Activated CD4-positive, alpha-beta T cell treated with anti-CD3 and anti-CD28 coated beads, Interleukin-2, amount 50 U/mL, for 48 hours (primary cell): Measurements from ENCODE around the gene RSBN1L.
"Not testable (repeated sequence)": the region's sequence is repeated elsewhere in the genome, so short reads cannot be mapped to it uniquely, and the experiment has no call there.

ENCODE experiments used
- DNase-seq, 2 experiments: peaks; one replicate each; pipeline ENCODE4 v3.0.0-alpha.2; 2020

Gene RSBN1L

GRCh38 chr7:77696057-77696642 is at the start of gene RSBN1L:
Gene RSBN1L (plus strand): TSS chr7:77696459. CDS start chr7:77696470, 11 bp downstream.
- peak; percentile 98 for DNase-seq

GRCh38 chr7:77648742-77649338 is 47.4 kb upstream of the RSBN1L start:
- DNase-seq = no peak

GRCh38 chr7:77649716-77650349 is 46.4 kb upstream of the RSBN1L start:
- DNase-seq = no peak

- peak in 1 of 2 experiments; percentile 21 for DNase-seq
Measured at GRCh38 chr7:77651575-77652162, 44.6 kb upstream of the RSBN1L start.

- DNase-seq = not testable (repeated sequence)
Measured at GRCh38 chr7:77652826-77653225, 43.4 kb upstream of the RSBN1L start.

- DNase-seq = no peak
Measured at GRCh38 chr7:77653572-77653971, 42.7 kb upstream of the RSBN1L start.

GRCh38 chr7:77655356-77655755 is 40.9 kb upstream of the RSBN1L start:
- no peak for DNase-seq

- no peak for DNase-seq
Measured at GRCh38 chr7:77655836-77656455, 40.3 kb upstream of the RSBN1L start.

GRCh38 chr7:77657427-77658224 is 38.6 kb upstream of the RSBN1L start:
- no peak for DNase-seq

GRCh38 chr7:77658928-77659327 is 37.3 kb upstream of the RSBN1L start:
- DNase-seq = no peak

- DNase-seq = no peak
Measured at GRCh38 chr7:77661816-77662215, 34.4 kb upstream of the RSBN1L start.

- DNase-seq = no peak
Measured at GRCh38 chr7:77662869-77663268, 33.4 kb upstream of the RSBN1L start.

GRCh38 chr7:77664715-77665114 is 31.5 kb upstream of the RSBN1L start:
- DNase-seq = no peak

- no peak for DNase-seq
Measured at GRCh38 chr7:77665161-77665560, 31.1 kb upstream of the RSBN1L start.

- DNase-seq = no peak
Measured at GRCh38 chr7:77667459-77668086, 28.7 kb upstream of the RSBN1L start.

- peak in 1 of 2 experiments; percentile 17 for DNase-seq
Measured at GRCh38 chr7:77674878-77675277, 21.4 kb upstream of the RSBN1L start.

- DNase-seq = no peak
Measured at GRCh38 chr7:77679608-77680007, 16.7 kb upstream of the RSBN1L start.

GRCh38 chr7:77680266-77680665 is 16.0 kb upstream of the RSBN1L start:
- no peak for DNase-seq

- DNase-seq = no peak
Measured at GRCh38 chr7:77684030-77684429, 12.2 kb upstream of the RSBN1L start.

GRCh38 chr7:77685233-77685632 is 11.0 kb upstream of the RSBN1L start:
- no peak for DNase-seq

GRCh38 chr7:77687100-77687746 is 9.0 kb upstream of the RSBN1L start:
- DNase-seq = no peak

- DNase-seq = peak; percentile 34 to 49
Measured at GRCh38 chr7:77687747-77688144, 8.5 kb upstream of the RSBN1L start.
